B cell (primary cell): ENCODE results near the gene CD36. TPM values are rescaled to one million over a fixed set of nuclear protein-coding genes. Genes with fewer than 3 reads are reported as not detected.

Source experiments
- ATAC-seq: fragments of 200-7000 bp; cut with Tn5 transposase; one replicate; pipeline ENCODE4 v1.10.0; 2021; ENCODE audit warnings: low read depth, mild to moderate bottlenecking, moderate number of reproducible peaks, moderate library complexity
- CTCF ChIA-PET: fragments of 350-600 bp; sonication (Branson Sonifier 250); formaldehyde crosslinking; loops from one replicate; lab custom pipeline; 2021; ENCODE audit warnings: antibody characterized with exemption, inconsistent platforms; lab: Charles Lee
- POLR2A ChIA-PET: fragments of 350-600 bp; sonication (Branson Sonifier 250); formaldehyde crosslinking; loops from one replicate; lab custom pipeline; 2021; ENCODE audit warnings: antibody characterized with exemption; lab: Charles Lee
- DNase-seq: peaks from one replicate; pipeline ENCODE4 v3.0.0; 2013
- H2AFZ ChIP-seq: 2 replicates; pipeline ENCODE4 v1.6.1; 2012; ENCODE audit warnings: mild to moderate bottlenecking, low read depth, low read length; ENCODE audit not compliant: insufficient read depth, poor library complexity, severe bottlenecking
- H3K27ac ChIP-seq, 2 donors: 1 replicate in 1 of 2; 2 replicates in 1 of 2; pipeline ENCODE4 v1.5.1; 2012 to 2013; ENCODE audit warnings: low read length in 2 of 2, mild to moderate bottlenecking in 2 of 2, moderate library complexity in 1 of 2
- H3K27me3 ChIP-seq, 4 experiments: fragments of 200-600 bp in 1 of 4; sonication (generic) in 1 of 4; replicated peaks in 1 of 4; 1 replicate in 2 of 4; 2 replicates in 2 of 4; pipeline versions ENCODE4 v1.6.1 to v1.7.0; 2013 to 2016; ENCODE audit warnings: low read length in 3 of 4, mild to moderate bottlenecking in 2 of 4, mixed read lengths in 1 of 4, moderate library complexity in 1 of 4; ENCODE audit not compliant: insufficient read depth in 4 of 4, control insufficient read depth in 3 of 4; ENCODE audit errors: control extremely low read depth in 1 of 4
- H3K36me3 ChIP-seq, 2 experiments: replicated peaks in 1 of 2; 1 replicate in 1 of 2; 2 replicates in 1 of 2; pipeline versions ENCODE4 v1.6.1 to v1.7.1; 2013; ENCODE audit warnings: low read length in 1 of 2; ENCODE audit not compliant: insufficient read depth in 2 of 2, control insufficient read depth in 1 of 2; ENCODE audit errors: control extremely low read depth in 1 of 2, extremely low read depth in 1 of 2
- H3K4me1 ChIP-seq, 2 donors: fragments of 200-600 bp in 1 of 2; sonication (generic) in 1 of 2; 1 replicate in 1 of 2; 2 replicates in 1 of 2; pipeline versions ENCODE4 v1.5.1 to v1.6.1; 2013 to 2017; ENCODE audit warnings: low read length in 2 of 2; ENCODE audit not compliant: control insufficient read depth in 2 of 2, insufficient read depth in 2 of 2
- H3K4me2 ChIP-seq: replicated peaks from 2 replicates; pipeline ENCODE3; 2012; ENCODE audit warnings: mild to moderate bottlenecking, low read depth, low read length; ENCODE audit not compliant: poor library complexity, severe bottlenecking
- H3K4me3 ChIP-seq, 5 experiments: fragments of 200-600 bp in 1 of 5; sonication (generic) in 1 of 5; 1 replicate in 3 of 5; 2 replicates in 2 of 5; pipeline versions ENCODE4 v1.5.1 to v1.7.0; 2011 to 2016; ENCODE audit warnings: low read length in 4 of 5, mild to moderate bottlenecking in 4 of 5, low read depth in 2 of 5, control low read depth in 1 of 5, moderate library complexity in 1 of 5; ENCODE audit not compliant: insufficient read depth in 1 of 5; ENCODE audit errors: control extremely low read depth in 1 of 5, extremely low read depth in 1 of 5
- H3K79me2 ChIP-seq: fragments of 200-600 bp; sonication (generic); one replicate; pipeline ENCODE4 v1.6.0; 2016; ENCODE audit warnings: low read length; ENCODE audit not compliant: control insufficient read depth, insufficient read depth
- H3K9ac ChIP-seq: fragments of 200-600 bp; sonication (generic); 2 replicates; pipeline ENCODE4 v1.6.1; 2017; ENCODE audit warnings: mild to moderate bottlenecking, low read length, moderate library complexity
- H3K9me3 ChIP-seq, 3 donors: one replicate each; pipeline versions ENCODE4 v1.6.1 to v1.7.1; 2013; ENCODE audit warnings: low read length in 2 of 3; ENCODE audit not compliant: control insufficient read depth in 2 of 3, insufficient read depth in 1 of 3; ENCODE audit errors: control extremely low read depth in 1 of 3
- H4K20me1 ChIP-seq: 2 replicates; pipeline ENCODE4 v1.6.0; 2012; ENCODE audit warnings: mild to moderate bottlenecking, low read length; ENCODE audit not compliant: insufficient read depth, control insufficient read depth, poor library complexity, severe bottlenecking
- H3K27ac Mint-ChIP-seq: one replicate; pipeline ENCODE4 v1.8.0; 2021; ENCODE audit warnings: mixed read lengths
- H3K27me3 Mint-ChIP-seq: one replicate; pipeline ENCODE4 v1.8.0; 2021; ENCODE audit warnings: mixed read lengths
- H3K4me1 Mint-ChIP-seq: one replicate; pipeline ENCODE4 v1.8.0; 2021; ENCODE audit warnings: mixed read lengths
- H3K4me3 Mint-ChIP-seq: one replicate; pipeline ENCODE4 v1.8.0; 2021; ENCODE audit warnings: mixed read lengths
- H3K9me3 Mint-ChIP-seq: one replicate; pipeline ENCODE4 v1.8.0; 2022; ENCODE audit warnings: mixed read lengths; ENCODE audit not compliant: insufficient read depth
- CTCF ChIP-seq: fragments of 200-600 bp; IDR thresholded peaks from one replicate; pipeline ENCODE4 v1.8.0; 2022; ENCODE audit warnings: antibody characterized with exemption, mild to moderate bottlenecking
- EZH2 ChIP-seq: IDR thresholded peaks from 2 replicates; pipeline ENCODE4 v1.6.1; 2012; ENCODE audit warnings: borderline replicate concordance, low read depth, mild to moderate bottlenecking, moderate library complexity, low read length; ENCODE audit not compliant: insufficient read depth, poor library complexity, severe bottlenecking
- WGBS: methylation state at CpG from one replicate; pipeline ENCODE4 v1.1.5; 2013; ENCODE audit warnings: missing lambda C conversion rate; ENCODE audit not compliant: insufficient coverage; 5-methylcytosine and 5-hydroxymethylcytosine counted together
- intact Hi-C: fragments of 100-400 bp; cut with micrococcal nuclease; formaldehyde crosslinking; loops from one replicate; pipeline ENCODE4 v1.10.0; 2022
- polyA plus RNA-seq: library from polyadenylated mRNA; depleted of rRNA; stranded (reverse); fragments of >200 nt; gene quantifications from 2 replicates; pipeline ENCODE4 v1.2.3, GENCODE V29; 2012
- total RNA-seq, 2 donors: library from RNA; stranded (reverse); fragments of 120-200 nt in 1 of 2; gene quantifications; 1 replicate in 1 of 2; 2 replicates in 1 of 2; pipeline versions ENCODE4 v1.2.3 to v1.2.4, GENCODE V29; 2013 to 2022

CD36 gene
- total and polyA plus RNA-seq, 2 donors (not counting 1 experiment from before 2014, with no cell fraction given), result 0.37 to 2.3 TPM

GRCh38 chr7:80609751-80610150 is 28.7 kb upstream of the CD36 start:
- H3K4me1 Mint-ChIP-seq, result no peaks in the 10 kb centered on the region
- H3K9me3 Mint-ChIP-seq, result no peaks in the 10 kb centered on the region
- CTCF ChIA-PET, result no interaction called here
- no peak for TF ChIP-seq CTCF
- no peak for TF ChIP-seq EZH2
- Histone ChIP-seq H3K36me3 (no peaks in the 10 kb centered on the region), H3K4me3 (no peak overlapping the region), H3K9ac (no peak overlapping the region), H3K79me2 (no peaks in the 10 kb centered on the region), H3K4me2 (no peak overlapping the region), H4K20me1 (no peaks in the 10 kb centered on the region), H2AFZ (no peak overlapping the region), H3K9me3 (peaks cover 0 to 2% (median 0%) of the 10 kb centered on the region in 3 donors), H3K27ac (no peak overlapping the region), H3K4me1 (no peaks in the 10 kb centered on the region), H3K27me3 (no peaks in the 10 kb centered on the region)
- no peak overlapping the region for H3K4me3 Mint-ChIP-seq
- POLR2A ChIA-PET, result no interaction called here
- H3K27me3 Mint-ChIP-seq, result no peaks in the 10 kb centered on the region
- intact Hi-C loops, result no loop called here
- H3K27ac Mint-ChIP-seq, result no peak overlapping the region
- no peak for ATAC-seq
- DNase-seq, result no peak
- WGBS, result 100% methylated on average over 1 of the region's 1 CpG

DNA sequence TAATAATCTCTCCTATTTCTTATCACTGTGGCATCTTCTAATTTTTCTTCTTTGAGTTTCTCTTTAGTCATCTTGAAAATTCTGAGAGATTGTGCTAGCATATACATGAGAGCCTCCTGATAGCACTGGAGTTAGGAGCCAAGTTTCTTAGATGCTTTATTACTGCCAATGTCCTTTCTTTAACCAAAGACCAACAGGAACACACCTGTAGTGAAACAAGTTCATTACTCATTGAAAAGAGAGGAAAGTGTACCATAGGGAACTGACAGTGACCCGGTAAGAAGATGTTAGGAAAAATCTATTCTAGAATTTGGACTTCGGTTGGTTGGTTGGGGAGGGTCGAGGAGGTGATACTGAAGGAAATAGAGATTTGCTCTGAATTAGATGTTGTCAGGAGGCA is 27.1 kb upstream of the CD36 start:
- CTCF ChIA-PET, result no interaction called here
- TF ChIP-seq CTCF (no peak), EZH2 (no peak)
- H2AFZ ChIP-seq, result no peak overlapping the region

More for the DNA sequence above, 27.1 kb upstream of the CD36 start:
- no peaks in the 10 kb centered on the region for H3K27me3 ChIP-seq
- H4K20me1 ChIP-seq, result no peaks in the 10 kb centered on the region
- ATAC-seq, result no peak
- no peak overlapping the region for H3K27ac ChIP-seq
- no peaks in the 10 kb centered on the region for H3K4me1 Mint-ChIP-seq
- H3K9me3 ChIP-seq, result peaks cover 0 to 2% (median 0%) of the 10 kb centered on the region in 3 donors
- no peak for DNase-seq
- POLR2A ChIA-PET, result no interaction called here
- H3K4me2 ChIP-seq, result no peak overlapping the region
- no peak overlapping the region for H3K9ac ChIP-seq
- H3K36me3 ChIP-seq, result no peaks in the 10 kb centered on the region
- H3K4me3 Mint-ChIP-seq, result no peak overlapping the region
- H3K79me2 ChIP-seq, result no peaks in the 10 kb centered on the region
- no peaks in the 10 kb centered on the region for H3K4me1 ChIP-seq
- H3K9me3 Mint-ChIP-seq, result no peaks in the 10 kb centered on the region
- WGBS, result 97% methylated on average over 3 of the region's 3 CpGs
- no peak overlapping the region for H3K4me3 ChIP-seq
- intact Hi-C loops, result no loop called here
- H3K27ac Mint-ChIP-seq, result no peak overlapping the region
- no peaks in the 10 kb centered on the region for H3K27me3 Mint-ChIP-seq
